Measurements from ENCODE around the gene SPATS2L.

Gene SPATS2L

DNA sequence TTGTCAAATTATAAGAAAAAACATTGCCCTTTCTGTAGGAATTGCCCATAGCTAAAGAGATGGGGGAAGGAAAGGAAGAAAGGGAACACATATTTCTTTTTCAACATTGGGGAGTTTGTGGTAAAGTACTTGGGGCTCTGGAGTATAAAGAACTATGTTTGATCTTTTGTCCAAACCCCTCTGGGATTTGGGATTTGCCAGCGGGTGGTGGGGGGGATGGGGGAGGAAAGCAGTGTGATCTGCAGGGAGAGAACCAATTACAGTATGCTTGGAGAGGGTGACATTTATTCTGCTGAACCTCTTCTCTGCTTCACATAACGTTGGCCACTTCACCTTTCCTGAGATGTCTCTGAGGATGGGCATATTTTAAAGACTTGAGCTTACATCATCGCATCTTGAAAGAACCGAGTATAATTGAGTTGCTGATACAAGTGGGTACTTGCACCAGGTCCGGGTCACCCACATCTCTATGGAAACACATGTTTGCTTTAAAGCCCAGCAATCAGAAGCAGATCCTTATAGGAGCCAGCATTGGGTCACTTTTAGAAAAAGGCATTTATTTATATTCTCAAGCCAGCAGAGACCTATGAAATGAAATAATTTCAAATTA is 73.1 kb downstream of the SPATS2L start:
- no peak for DNase-seq

GRCh38 chr2:200380091-200380561 is 73.6 kb downstream of the SPATS2L start:
- DNase-seq = peak in 1 of 2 donors; percentile 37

GRCh38 chr2:200380833-200381542 is 74.5 kb downstream of the SPATS2L start:
- DNase-seq = no peak

- no peak for DNase-seq
Observed at GRCh38 chr2:200382874-200383273, 76.4 kb downstream of the SPATS2L start.

- DNase-seq = peak in 1 of 2 donors; percentile 55
Observed at GRCh38 chr2:200383380-200384110, 77.1 kb downstream of the SPATS2L start.

- no peak for DNase-seq
Observed at GRCh38 chr2:200385063-200385635, 78.7 kb downstream of the SPATS2L start.

- DNase-seq = no peak
Observed at GRCh38 chr2:200393191-200393590, 86.7 kb downstream of the SPATS2L start.

- DNase-seq = no peak
Observed at GRCh38 chr2:200394045-200394444, 87.6 kb downstream of the SPATS2L start.

DNA sequence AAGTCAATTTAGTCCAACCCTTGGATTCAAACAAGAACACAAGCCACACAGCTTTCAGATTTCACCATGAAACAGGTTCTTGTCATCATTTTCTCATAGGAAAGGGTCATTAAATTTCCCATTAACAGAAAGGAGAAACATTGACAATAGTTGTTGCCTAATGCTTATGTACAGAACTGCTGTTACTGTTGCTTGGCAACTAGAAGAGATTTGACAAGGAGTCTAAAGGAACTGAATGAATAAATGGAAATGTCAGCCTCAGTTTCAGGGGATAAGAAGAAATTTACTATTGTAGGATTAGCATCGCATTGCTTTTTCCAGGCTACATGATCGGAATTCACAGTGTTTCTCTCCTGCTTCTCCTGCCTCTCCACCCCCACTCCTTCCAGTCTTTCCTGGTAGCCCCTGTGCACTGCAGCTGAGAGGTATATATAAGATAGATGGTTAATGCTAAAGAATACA is 90.3 kb downstream of the SPATS2L start:
- peak in 1 of 2 donors; percentile 32 for DNase-seq

- no peak for DNase-seq
Observed at GRCh38 chr2:200397785-200398184, 91.3 kb downstream of the SPATS2L start.

GRCh38 chr2:200399046-200399445 is 92.6 kb downstream of the SPATS2L start:
- no peak for DNase-seq

- no peak for DNase-seq
Observed at GRCh38 chr2:200399636-200400035, 93.1 kb downstream of the SPATS2L start.

GRCh38 chr2:200403814-200404213 is 97.3 kb downstream of the SPATS2L start:
- no peak for DNase-seq

DNA sequence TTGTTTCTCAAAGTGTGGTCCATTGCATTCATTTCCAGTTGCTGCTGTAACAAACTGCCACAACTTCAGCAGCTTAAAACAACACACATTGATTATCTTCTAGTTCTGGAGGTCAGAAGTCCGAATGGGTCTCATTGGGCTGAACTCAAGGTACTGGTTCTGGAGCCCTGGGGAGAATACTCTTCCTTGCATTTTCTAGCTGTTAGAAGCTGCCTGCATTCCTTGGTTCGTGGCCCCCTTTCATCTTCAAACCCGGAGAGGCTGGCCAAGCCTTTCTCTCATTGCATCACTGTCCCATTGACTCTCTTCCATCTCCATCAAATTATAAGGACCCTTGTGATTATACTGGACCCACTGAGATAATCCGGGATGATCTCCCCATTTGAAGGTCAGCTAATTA is 98.1 kb downstream of the SPATS2L start:
- no peak for DNase-seq

GRCh38 chr2:200405599-200406298 is 99.3 kb downstream of the SPATS2L start:
- DNase-seq = no peak

DNA sequence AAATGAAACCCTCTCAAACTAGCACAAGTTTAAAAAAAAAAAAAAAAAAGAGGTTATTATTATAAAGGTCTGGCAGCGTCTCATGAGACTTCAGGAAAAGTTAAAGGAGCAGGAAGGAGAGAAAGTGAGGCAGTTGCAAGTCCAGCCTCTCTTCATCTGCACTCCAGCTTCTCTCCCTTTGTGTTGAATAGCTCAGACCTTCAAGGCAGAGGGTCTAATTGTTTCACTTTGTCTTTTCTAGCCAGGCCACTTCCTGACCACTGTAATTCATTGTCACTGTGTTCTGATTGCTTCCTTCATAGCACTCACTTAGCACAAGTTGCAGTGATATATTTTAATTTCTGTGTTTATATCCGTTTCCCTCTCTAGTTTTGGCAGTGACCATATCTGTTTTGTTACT is 99.9 kb downstream of the SPATS2L start:
- no peak for DNase-seq

GRCh38 chr2:200408428-200409316 is 102.2 kb downstream of the SPATS2L start:
- no peak for DNase-seq

GRCh38 chr2:200411831-200412230 is 105.3 kb downstream of the SPATS2L start:
- DNase-seq = no peak

DNA sequence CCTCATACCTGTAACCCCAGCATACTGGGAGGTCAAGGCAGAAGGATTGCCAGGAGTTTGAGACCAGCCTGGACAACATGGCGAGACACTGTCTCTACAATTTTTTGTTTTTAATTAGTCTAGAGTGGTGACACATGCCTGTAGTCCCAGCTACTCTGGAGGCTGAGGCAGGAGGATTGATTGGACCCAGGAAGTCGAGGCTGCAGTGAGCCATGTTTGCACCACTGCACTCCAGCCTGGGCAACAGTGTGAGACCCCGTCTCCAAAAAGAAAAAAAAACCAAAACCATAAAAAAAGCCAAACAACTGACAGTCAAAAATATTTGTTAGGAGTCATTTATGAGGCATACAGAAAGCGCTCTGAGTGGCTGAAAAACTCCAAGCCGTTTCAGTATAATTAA is 107.9 kb downstream of the SPATS2L start:
- no peak for DNase-seq

DNA sequence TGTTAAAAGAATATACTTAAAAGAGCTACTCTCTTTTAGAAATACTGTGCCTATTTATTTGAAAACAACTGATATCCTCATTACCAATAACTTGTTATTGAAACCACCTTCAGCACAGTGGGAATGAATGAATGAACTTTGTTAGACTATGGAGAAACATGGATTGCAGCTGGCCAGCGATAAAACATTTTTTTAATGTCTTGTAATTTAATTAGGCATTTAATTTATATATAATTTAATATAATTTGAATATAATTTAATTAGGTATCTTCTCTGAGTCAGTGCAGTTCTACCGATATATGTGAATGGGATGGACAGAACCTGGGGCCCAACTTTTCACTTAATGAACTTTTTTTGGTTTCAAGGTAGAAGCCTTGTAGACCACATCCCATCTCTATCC is 109.0 kb downstream of the SPATS2L start:
- no peak for DNase-seq

DNA sequence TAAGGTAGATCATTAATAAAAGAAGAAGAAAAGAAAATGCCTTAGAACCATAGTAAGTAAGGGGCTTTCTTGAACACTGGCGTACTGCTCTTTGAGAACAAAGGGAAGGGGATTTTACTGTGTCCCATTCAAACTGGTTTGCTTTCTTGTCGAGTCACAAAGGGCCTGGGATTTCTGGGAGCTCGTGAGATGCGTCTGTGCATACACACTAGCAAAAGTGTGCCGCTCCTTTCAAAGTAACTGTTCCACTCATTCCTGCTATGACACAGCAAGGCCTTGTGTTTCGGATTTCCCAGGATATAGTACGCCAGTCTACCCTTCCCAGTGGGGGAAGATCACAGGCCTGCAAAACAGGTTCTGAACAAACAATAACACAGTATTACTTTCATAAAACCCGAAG is 110.4 kb downstream of the SPATS2L start:
- DNase-seq = no peak

DNA sequence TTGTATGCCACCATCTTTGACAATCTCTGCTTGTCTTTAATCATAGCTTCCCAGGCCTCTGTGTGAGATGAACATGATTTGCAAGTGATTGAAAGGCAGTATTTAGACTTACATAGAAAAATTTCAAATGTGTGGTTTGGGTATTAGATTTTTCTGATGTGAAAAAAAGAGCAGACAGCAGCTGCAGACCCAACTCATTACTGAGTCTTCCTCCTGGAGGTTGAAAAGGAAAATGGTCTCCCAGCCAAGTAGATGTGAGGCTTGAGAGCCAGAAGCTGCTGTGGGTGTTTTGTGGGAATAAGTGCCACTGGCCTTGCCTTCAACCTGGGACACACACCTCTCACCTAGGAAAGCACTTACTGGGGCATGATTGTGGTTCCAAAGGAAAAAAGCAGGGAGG is 110.9 kb downstream of the SPATS2L start:
- no peak for DNase-seq

Data from hippocampal formation (tissue), 2 donors.